ENCODE results near the gene HIVEP3. TPM values are rescaled to one million over a fixed set of nuclear protein-coding genes. Genes with fewer than 3 reads are reported as not detected.

The HIVEP3 gene
- total RNA-seq, 2 experiments from 2014 or later: 13.2 to 13.4 TPM

GRCh38 chr1:41673378-41673777 is 245.3 kb downstream of the HIVEP3 start:
- intact Hi-C loops (cut with micrococcal nuclease): loop anchor here (2.0 kb wide), 1 partner anchor 67 kb away; no protein-coding TSS in a partner anchor
- Mint-ChIP-seq H3K4me1 (ENCODE audit: low read depth) (peaks cover 74% of the 10 kb centered on the region), H3K4me3 (peak overlapping the region; percentile 46)

DNA sequence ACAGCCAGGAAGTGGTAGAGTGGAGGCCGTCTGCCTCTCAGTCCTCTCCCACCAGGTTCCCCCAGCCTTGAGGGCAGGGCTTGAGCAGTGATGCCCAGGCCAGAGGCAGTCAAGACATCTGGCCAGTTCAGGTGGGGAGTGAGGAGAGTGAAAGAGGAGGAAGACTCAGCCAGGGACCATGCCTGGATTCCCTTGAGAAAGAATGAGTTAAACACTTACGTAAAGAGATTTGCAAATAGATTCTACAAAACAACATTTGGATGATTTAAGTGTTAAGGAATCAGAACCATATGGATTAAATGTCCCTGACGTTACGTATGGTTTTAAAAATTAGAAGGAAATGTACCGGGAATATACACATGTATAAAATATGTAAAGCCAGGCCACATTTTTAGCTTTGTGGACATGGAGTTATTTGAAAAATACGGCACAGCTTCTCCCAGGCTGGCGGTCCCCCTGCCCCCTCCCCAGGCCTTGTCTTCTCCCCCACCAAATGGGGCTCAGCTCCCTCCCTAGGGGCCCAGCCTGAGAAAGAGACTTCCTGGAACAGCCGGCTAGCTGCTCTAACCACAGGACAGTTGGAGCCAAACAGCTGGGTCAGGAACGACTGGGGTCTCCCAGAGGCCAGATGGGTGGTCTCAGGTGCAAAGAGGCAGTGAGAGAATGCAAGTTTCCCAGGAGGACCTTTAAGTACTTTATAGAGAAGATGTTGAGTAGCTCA is 245.9 kb downstream of the HIVEP3 start:
- intact Hi-C loops (cut with micrococcal nuclease): loop anchor here (2.0 kb wide), 1 partner anchor 68 kb away; no protein-coding TSS in a partner anchor
- Mint-ChIP-seq H3K4me3 (peak overlapping the region; percentile 46), H3K27ac (peak overlapping the region; percentile 88), H3K27me3 (ENCODE audit: low read depth) (no peaks in the 10 kb centered on the region), H3K4me1 (ENCODE audit: low read depth) (peaks cover 78% of the 10 kb centered on the region), H3K36me3 (ENCODE audit: low read depth) (no peaks in the 10 kb centered on the region), H3K9me3 (no peaks in the 10 kb centered on the region)
- CTCF ChIA-PET: interaction anchor here (0.7 to 1.9 kb wide), 8 partner anchors 8 to 501 kb away, joined by 3 to 6 read pairs (median 3); no protein-coding TSS in a partner anchor
- no peak for DNase-seq

More at GRCh38 chr1:41673378-41673777, 245.3 kb downstream of the HIVEP3 start:
- H3K27ac Mint-ChIP-seq: peak overlapping the region; percentile 88
- H3K36me3 Mint-ChIP-seq (ENCODE audit: low read depth): no peaks in the 10 kb centered on the region
- no peaks in the 10 kb centered on the region for H3K9me3 Mint-ChIP-seq
- CTCF ChIA-PET: interaction anchor here (0.9 to 1.9 kb wide), 6 partner anchors 10 to 139 kb away, joined by 3 to 6 read pairs (median 3); no protein-coding TSS in a partner anchor
- no peaks in the 10 kb centered on the region for H3K27me3 Mint-ChIP-seq (ENCODE audit: low read depth)
- DNase-seq: peak; percentile 78

DNA sequence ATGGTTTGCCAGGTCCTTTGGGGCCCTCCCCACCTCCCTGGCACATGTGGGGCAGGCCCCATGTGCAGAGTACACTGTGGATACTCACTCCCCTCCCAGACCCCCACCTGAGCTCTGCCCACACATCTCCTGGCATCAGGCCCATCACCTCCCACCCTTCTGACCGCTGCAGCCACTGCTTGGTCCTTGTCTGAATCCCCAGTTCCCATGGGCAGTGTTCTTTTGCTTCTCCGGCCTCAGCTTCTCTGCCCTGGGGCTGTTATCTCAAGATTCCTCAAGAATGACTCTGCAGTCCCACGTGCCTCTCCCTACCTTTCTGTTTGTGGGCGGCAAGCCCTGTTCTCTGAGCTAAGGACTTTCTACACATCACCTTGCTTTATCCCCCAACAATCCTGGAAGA is 246.5 kb downstream of the HIVEP3 start:
- CTCF ChIA-PET: interaction anchor here (0.7 to 1.9 kb wide), 5 partner anchors 9 to 502 kb away, joined by 3 to 6 read pairs (median 3); no protein-coding TSS in a partner anchor
- no peaks in the 10 kb centered on the region for H3K27me3 Mint-ChIP-seq (ENCODE audit: low read depth)
- H3K4me3 Mint-ChIP-seq: peak overlapping the region; percentile 36
- peak overlapping the region; percentile 88 for H3K27ac Mint-ChIP-seq
- H3K4me1 Mint-ChIP-seq (ENCODE audit: low read depth): peaks cover 84% of the 10 kb centered on the region
- intact Hi-C loops (cut with micrococcal nuclease): loop anchor here (2.0 kb wide), 1 partner anchor 69 kb away; no protein-coding TSS in a partner anchor
- no peak for DNase-seq
- H3K36me3 Mint-ChIP-seq (ENCODE audit: low read depth): no peaks in the 10 kb centered on the region
- H3K9me3 Mint-ChIP-seq: no peaks in the 10 kb centered on the region

DNA sequence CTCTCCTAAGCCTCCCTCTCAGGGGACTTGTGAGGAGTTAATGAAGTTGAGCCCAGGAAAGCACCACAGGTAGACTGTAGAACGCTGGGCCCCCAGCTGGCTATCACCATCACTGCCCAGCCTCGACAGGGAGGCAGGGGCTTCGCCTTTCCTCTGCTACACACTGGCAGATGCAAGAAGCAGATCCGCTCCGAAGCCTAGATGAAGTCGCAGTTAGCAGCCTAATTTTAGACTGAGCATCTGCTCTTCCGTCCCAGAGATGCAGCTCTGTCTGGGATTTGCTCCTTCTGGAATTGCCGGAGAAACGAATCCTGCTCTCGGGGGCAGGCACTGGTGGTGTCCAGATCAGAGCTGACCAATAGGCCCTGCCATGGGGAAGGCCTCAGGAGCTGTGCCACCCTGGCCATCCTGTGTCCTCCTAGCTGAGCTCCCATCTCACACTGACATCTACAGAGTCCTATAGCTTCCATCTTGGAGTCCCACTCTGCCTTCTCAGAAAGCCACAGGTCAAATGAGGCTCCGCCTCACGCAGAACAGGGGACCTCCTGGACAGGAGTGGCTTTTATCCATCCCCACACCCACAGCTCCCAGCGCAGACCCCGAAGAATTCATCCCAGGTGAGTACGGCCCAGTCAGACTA is 247.5 kb downstream of the HIVEP3 start:
- intact Hi-C loops (cut with micrococcal nuclease): no loop called here
- H3K36me3 Mint-ChIP-seq (ENCODE audit: low read depth): no peaks in the 10 kb centered on the region
- CTCF ChIA-PET: interaction anchor here (1.5 kb wide), 1 partner anchor 191 kb away, joined by 3 read pairs; no protein-coding TSS in a partner anchor
- H3K27me3 Mint-ChIP-seq (ENCODE audit: low read depth): no peaks in the 10 kb centered on the region
- H3K4me1 Mint-ChIP-seq (ENCODE audit: low read depth): peaks cover 93% of the 10 kb centered on the region
- no peaks in the 10 kb centered on the region for H3K9me3 Mint-ChIP-seq
- H3K27ac Mint-ChIP-seq: peak overlapping the region; percentile 70
- no peak for DNase-seq
- no peak overlapping the region for H3K4me3 Mint-ChIP-seq

GRCh38 chr1:41670217-41670957 is 248.3 kb downstream of the HIVEP3 start:
- intact Hi-C loops (cut with micrococcal nuclease): no loop called here
- H3K36me3 Mint-ChIP-seq (ENCODE audit: low read depth): no peaks in the 10 kb centered on the region
- DNase-seq: peak; percentile 38
- H3K27me3 Mint-ChIP-seq (ENCODE audit: low read depth): no peaks in the 10 kb centered on the region
- H3K4me3 Mint-ChIP-seq: no peak overlapping the region
- CTCF ChIA-PET: no interaction called here
- no peaks in the 10 kb centered on the region for H3K9me3 Mint-ChIP-seq
- H3K27ac Mint-ChIP-seq: peak overlapping the region; percentile 70
- peaks cover 97% of the 10 kb centered on the region for H3K4me1 Mint-ChIP-seq (ENCODE audit: low read depth)

DNA sequence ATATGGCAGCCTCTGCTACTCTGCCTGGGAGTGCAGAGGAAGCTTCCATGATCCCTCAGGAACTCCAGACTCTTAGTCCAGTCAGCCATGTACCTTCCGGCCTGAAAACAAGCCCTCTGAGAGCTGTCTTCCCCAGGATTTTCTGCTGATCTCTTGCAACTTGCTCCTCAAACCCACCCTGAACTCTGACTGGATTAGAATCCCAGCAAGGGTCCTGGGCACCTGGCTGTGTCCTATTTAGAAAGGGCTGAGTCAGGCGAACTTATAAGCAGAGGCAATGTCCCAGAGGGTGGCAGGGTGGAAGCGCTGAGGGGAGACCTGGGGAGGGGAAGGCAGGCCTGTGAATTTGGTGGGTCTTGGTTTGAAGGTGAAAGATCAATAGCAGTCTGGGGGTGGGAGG is 249.8 kb downstream of the HIVEP3 start:
- H3K27ac Mint-ChIP-seq: no peak overlapping the region
- intact Hi-C loops (cut with micrococcal nuclease): loop anchor here (10.0 kb wide), 1 partner anchor 226 kb away; no protein-coding TSS in a partner anchor

DNA sequence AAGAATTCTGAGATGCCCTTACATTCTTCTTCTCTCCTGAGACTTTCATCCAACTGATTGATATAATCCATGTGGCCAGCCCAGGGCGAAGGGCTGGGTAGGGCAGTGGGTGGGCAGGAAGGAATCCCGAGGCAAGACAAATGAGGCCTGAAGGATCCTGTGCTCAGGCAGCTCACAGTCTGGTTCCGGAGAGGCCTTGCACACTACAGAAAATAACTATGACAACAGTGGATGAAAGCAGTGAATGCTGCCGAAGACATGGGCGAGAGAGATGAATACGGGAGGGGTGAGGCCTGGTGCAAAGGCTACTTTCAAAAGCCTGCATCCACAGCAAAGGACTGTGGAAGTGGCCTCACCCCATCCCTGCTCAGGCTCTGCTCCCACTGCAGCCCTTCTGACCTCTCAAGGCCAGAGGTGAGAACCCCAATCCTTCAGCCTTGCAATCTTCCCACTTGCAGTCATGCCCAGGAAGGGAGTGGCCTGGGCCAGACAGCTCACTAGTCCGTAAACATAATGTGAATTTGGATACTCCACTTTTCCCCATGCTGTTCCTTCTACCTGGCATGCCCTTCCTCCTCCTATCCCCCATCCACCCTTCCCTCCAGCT is 250.6 kb downstream of the HIVEP3 start:
- CTCF ChIA-PET: interaction anchor here (1.2 to 1.4 kb wide), 4 partner anchors 15 to 143 kb away, joined by 3 to 4 read pairs (median 3); no protein-coding TSS in a partner anchor
- Mint-ChIP-seq H3K4me3 (no peak overlapping the region), H3K9me3 (no peaks in the 10 kb centered on the region), H3K4me1 (ENCODE audit: low read depth) (peaks cover 95% of the 10 kb centered on the region), H3K27me3 (ENCODE audit: low read depth) (no peaks in the 10 kb centered on the region), H3K36me3 (ENCODE audit: low read depth) (no peaks in the 10 kb centered on the region), H3K27ac (peak overlapping the region; percentile 10)
- DNase-seq: no peak
- intact Hi-C loops (cut with micrococcal nuclease): loop anchor here (10.0 kb wide), 1 partner anchor 227 kb away; no protein-coding TSS in a partner anchor

More for the DNA sequence above, 249.8 kb downstream of the HIVEP3 start:
- no peaks in the 10 kb centered on the region for H3K27me3 Mint-ChIP-seq (ENCODE audit: low read depth)
- no peaks in the 10 kb centered on the region for H3K9me3 Mint-ChIP-seq
- no peak overlapping the region for H3K4me3 Mint-ChIP-seq
- H3K4me1 Mint-ChIP-seq (ENCODE audit: low read depth): peaks cover 97% of the 10 kb centered on the region
- no peaks in the 10 kb centered on the region for H3K36me3 Mint-ChIP-seq (ENCODE audit: low read depth)
- DNase-seq: no peak
- CTCF ChIA-PET: interaction anchor here (0.8 kb wide), 1 partner anchor 10 kb away, joined by 3 read pairs; no protein-coding TSS in a partner anchor

GRCh38 chr1:41666981-41667631 is 251.6 kb downstream of the HIVEP3 start:
- Mint-ChIP-seq H3K4me1 (ENCODE audit: low read depth) (peaks cover 88% of the 10 kb centered on the region), H3K4me3 (no peak overlapping the region), H3K27me3 (ENCODE audit: low read depth) (no peaks in the 10 kb centered on the region), H3K27ac (peak overlapping the region; percentile 83), H3K9me3 (no peaks in the 10 kb centered on the region), H3K36me3 (ENCODE audit: low read depth) (no peaks in the 10 kb centered on the region)
- CTCF ChIA-PET: interaction anchor here (1.2 to 1.4 kb wide), 4 partner anchors 16 to 144 kb away, joined by 3 to 4 read pairs (median 3); no protein-coding TSS in a partner anchor
- intact Hi-C loops (cut with micrococcal nuclease): loop anchor here (1.0 to 10.0 kb wide), 3 partner anchors 18 to 228 kb away; no protein-coding TSS in a partner anchor
- DNase-seq: peak; percentile 94

DNA sequence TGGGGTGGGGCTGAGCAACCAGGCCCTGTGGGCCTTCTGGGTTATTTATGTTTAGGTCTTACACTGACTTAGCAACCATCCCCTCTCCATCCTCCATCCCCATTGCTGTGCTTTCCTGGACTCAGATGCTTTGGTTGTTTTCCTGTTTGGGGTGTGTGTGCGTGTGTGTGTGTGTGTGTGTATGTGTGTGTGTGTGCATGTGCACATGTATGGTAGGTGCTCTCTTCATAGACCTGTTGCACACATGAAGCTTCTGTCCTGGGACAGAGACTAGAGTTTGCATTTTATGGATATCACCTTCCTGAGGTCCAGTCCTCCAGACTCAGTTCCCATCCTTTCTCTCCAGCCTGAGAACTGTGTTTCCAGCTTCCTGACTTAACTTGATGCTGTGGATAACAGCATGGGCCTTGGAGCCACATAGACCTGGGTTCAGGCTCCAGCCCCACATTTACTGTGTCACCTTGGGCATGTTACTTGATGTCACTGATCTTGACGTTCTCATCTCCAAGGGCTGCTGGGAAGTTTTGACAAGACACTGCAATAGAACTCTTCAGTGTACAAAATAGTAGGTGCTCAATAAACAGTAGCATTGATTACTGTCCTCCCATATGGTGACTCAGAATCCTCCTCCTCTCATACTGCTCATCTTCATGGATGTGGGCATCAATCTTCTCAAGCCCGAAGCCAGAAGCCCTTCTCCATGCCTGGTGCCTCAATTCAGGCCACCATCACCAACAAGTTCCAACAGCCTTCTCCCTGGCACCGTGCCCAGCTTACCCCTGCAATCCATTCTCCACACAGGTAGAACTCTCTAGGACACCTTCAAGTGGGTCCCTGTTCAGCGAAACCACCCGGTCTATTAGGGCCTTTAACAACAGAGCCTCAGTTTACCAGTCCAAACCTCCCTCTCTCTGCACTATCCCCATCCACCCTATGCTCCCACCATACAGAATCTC is 252.5 kb downstream of the HIVEP3 start:
- DNase-seq: no peak
- H3K4me1 Mint-ChIP-seq (ENCODE audit: low read depth): peaks cover 79% of the 10 kb centered on the region
- H3K4me3 Mint-ChIP-seq: no peak overlapping the region
- peak overlapping the region; percentile 83 for H3K27ac Mint-ChIP-seq
- no peaks in the 10 kb centered on the region for H3K27me3 Mint-ChIP-seq (ENCODE audit: low read depth)
- H3K36me3 Mint-ChIP-seq (ENCODE audit: low read depth): peaks cover 3% of the 10 kb centered on the region
- H3K9me3 Mint-ChIP-seq: no peaks in the 10 kb centered on the region
- intact Hi-C loops (cut with micrococcal nuclease): loop anchor here (2.0 to 10.0 kb wide), 2 partner anchors 19 to 229 kb away; no protein-coding TSS in a partner anchor
- CTCF ChIA-PET: interaction anchor here (0.7 to 1.4 kb wide), 3 partner anchors 9 to 17 kb away, joined by 3 to 4 read pairs (median 3); no protein-coding TSS in a partner anchor

All from activated naive CD4-positive, alpha-beta T cell treated with anti-CD3 and anti-CD28 coated beads for 36 hours (primary cell).